ENCODE data around the gene FGR.
A peak's percentile ranks its signal among the peaks of the same experiment; 100 is the strongest.
"Not testable (repeated sequence)": the region's sequence is repeated elsewhere in the genome, so short reads cannot be mapped to it uniquely, and the experiment has no call there.

Gene FGR

DNA sequence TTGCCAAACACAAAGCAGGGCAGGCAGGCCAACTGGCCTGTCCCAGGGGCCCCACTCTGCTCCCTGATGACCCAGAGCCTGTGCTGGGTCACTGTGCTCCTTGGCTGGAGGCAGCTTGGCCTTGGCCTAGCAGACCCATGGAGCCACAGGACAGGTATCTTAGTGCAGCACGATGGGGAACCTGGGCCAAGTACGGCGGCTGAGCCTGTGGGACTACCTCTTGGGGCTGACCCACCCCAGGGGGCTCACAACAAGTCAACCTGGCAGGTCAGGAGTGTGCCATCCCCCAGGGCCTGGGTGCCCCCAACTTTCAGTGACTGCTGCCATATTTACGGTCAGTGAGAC lies 10.1 kb upstream of the FGR start:
- Histone ChIP-seq H3K9me3 (ENCODE audit: severe bottlenecking) (no peaks in the 10 kb centered on the region), H3K27me3 (ENCODE audit: insufficient read depth, poor library complexity, severe bottlenecking) (no peaks in the 10 kb centered on the region), H3K4me1 (ENCODE audit: insufficient read depth, poor library complexity, severe bottlenecking) (no peaks in the 10 kb centered on the region), H3K27ac (ENCODE audit: poor library complexity, severe bottlenecking) (no peak overlapping the region), H3K4me3 (ENCODE audit: severe bottlenecking) (no peak overlapping the region), H3K36me3 (ENCODE audit: low read depth) (no peaks in the 10 kb centered on the region)
- no peak for DNase-seq (ENCODE audit: low spot score)
- no peak for ATAC-seq (ENCODE audit: low read depth)
- TF ChIP-seq, protein P1, sequence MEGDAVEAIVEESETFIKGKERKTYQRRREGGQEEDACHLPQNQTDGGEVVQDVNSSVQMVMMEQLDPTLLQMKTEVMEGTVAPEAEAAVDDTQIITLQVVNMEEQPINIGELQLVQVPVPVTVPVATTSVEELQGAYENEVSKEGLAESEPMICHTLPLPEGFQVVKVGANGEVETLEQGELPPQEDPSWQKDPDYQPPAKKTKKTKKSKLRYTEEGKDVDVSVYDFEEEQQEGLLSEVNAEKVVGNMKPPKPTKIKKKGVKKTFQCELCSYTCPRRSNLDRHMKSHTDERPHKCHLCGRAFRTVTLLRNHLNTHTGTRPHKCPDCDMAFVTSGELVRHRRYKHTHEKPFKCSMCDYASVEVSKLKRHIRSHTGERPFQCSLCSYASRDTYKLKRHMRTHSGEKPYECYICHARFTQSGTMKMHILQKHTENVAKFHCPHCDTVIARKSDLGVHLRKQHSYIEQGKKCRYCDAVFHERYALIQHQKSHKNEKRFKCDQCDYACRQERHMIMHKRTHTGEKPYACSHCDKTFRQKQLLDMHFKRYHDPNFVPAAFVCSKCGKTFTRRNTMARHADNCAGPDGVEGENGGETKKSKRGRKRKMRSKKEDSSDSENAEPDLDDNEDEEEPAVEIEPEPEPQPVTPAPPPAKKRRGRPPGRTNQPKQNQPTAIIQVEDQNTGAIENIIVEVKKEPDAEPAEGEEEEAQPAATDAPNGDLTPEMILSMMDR (IDR thresholded peaks at IDR 0.05; ENCODE audit: poor library complexity, severe bottlenecking): no peak

DNA sequence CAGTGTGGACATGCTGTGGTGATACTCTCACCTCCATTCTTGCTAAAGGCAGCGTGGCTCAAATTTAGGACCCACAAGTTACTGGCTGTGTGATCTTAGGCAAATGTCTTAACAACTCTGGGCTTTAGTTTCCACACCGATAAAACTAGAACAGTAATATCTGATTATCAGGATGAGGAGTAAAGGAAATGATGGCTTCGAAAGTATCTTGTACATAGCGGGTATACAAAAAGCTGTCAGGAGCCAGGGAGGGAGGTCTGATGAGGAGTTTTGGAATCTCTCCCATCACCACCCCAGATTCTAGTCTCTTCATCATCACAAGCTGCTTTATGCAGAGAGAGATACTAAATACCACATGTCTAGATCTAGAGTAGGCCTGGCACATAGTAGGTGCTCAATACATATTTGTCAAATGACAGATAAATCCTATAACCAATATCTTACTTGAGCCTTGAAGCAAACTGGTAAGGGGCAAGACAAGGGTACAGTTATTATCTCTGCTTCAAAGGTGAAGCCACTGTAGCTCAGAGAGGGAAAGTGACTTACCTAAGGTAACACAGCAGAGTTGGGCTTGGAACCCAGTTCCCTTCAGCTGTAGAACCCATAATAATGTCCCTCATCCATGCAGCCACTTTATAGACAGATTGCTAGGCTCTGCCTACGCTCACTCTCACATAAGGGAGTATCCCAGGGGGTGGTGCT lies 9.5 kb upstream of the FGR start:
- Histone ChIP-seq H3K27me3 (ENCODE audit: insufficient read depth, poor library complexity, severe bottlenecking) (no peaks in the 10 kb centered on the region), H3K9me3 (ENCODE audit: severe bottlenecking) (no peaks in the 10 kb centered on the region), H3K4me1 (ENCODE audit: insufficient read depth, poor library complexity, severe bottlenecking) (no peaks in the 10 kb centered on the region), H3K36me3 (ENCODE audit: low read depth) (no peaks in the 10 kb centered on the region), H3K4me3 (ENCODE audit: severe bottlenecking) (no peak overlapping the region), H3K27ac (ENCODE audit: poor library complexity, severe bottlenecking) (no peak overlapping the region)
- DNase-seq (ENCODE audit: low spot score) (no peak), ATAC-seq (ENCODE audit: low read depth) (no peak)
- TF ChIP-seq, protein P1 (IDR thresholded peaks at IDR 0.05; ENCODE audit: poor library complexity, severe bottlenecking): no peak

DNA sequence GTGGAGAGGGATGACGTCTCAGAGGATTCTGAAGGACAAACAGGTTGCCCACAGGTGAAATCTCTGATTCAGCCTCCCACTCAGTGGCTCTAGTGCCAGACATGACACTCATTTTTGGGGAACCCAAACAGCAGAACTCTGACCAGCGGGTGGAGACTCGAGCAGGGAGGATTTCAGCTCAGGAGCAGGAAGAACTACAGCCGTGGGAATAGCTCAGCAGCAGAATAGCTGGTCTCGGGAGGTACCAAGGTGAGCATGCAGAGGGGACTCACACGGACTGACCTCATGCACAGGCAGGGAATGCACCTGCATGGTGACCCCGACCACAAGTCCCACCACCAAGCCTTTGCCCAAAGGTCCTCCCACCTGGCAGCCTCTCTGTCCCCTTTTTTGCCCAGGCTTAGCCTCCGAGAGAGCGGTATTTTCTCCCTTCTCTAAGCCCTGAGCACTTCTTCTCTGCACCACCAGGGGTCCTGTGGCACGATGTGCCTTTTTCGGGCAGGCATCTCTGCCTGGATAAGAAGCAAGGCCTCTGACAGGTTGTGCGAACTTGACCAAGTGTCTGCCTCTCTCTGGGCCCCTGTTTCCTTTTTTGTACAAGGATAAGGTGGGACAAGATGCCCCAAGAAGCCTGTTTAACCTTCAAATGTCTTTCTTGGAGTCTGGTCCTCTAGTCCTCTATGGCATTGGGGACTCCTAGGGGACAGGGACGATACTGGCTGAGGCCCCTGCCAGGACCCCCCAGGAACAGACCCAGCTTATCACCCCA lies 8.8 kb upstream of the FGR start:
- Histone ChIP-seq H3K36me3 (ENCODE audit: low read depth) (no peaks in the 10 kb centered on the region), H3K27me3 (ENCODE audit: insufficient read depth, poor library complexity, severe bottlenecking) (no peaks in the 10 kb centered on the region), H3K4me1 (ENCODE audit: insufficient read depth, poor library complexity, severe bottlenecking) (no peaks in the 10 kb centered on the region), H3K27ac (ENCODE audit: poor library complexity, severe bottlenecking) (no peak overlapping the region), H3K9me3 (ENCODE audit: severe bottlenecking) (no peaks in the 10 kb centered on the region), H3K4me3 (ENCODE audit: severe bottlenecking) (no peak overlapping the region)
- DNase-seq (ENCODE audit: low spot score) (no peak), ATAC-seq (ENCODE audit: low read depth) (peak; percentile 78)
- TF ChIP-seq, protein P1 (IDR thresholded peaks at IDR 0.05; ENCODE audit: poor library complexity, severe bottlenecking): peak; percentile 70

DNA sequence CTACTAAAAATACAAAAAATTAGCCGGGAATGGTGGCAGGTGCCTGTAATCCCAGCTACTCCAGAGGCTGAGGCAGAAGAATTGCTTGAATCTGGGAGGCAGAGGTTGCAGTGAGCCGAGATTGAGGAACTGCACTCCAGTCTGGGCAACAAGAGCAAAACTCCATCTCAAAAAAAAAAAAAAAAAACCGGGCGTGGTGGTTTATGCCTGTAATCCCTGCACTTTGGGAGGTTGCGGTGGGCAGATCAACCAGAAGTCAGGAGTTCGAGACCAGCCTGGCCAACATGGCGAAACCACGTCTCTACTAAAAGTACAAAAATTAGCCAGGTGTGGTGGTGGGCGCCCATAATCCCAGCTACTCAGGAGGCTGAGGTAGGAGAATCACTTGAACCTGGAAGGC lies 5.5 kb upstream of the FGR start:
- H3K27ac ChIP-seq (ENCODE audit: poor library complexity, severe bottlenecking); H3K36me3 ChIP-seq (ENCODE audit: low read depth); H3K9me3 ChIP-seq (ENCODE audit: severe bottlenecking); H3K4me3 ChIP-seq (ENCODE audit: severe bottlenecking); H3K4me1 ChIP-seq (ENCODE audit: insufficient read depth, poor library complexity, severe bottlenecking); DNase-seq (ENCODE audit: low spot score); H3K27me3 ChIP-seq (ENCODE audit: insufficient read depth, poor library complexity, severe bottlenecking); ATAC-seq (ENCODE audit: low read depth): not testable (repeated sequence)

DNA sequence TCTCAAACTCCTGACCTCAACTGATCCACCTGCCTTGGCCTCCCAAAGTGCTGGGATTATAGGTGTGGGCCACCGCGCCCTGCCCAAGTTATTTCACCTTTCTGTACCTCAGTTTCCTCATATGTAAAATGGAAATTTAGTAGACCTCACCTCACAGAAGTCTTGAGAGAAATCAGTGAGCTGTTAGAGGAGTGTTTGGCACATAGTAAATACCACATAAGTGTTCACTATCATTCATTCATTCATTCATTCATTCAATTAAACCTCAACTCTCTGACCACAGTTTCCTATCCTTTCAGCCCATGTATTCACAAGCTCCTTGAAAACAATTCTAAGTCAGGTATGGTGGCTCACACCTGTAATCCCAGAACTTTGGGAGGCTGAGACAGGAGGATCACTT lies 3.8 kb upstream of the FGR start:
- H3K36me3 ChIP-seq (ENCODE audit: low read depth): no peaks in the 10 kb centered on the region
- no peak for DNase-seq (ENCODE audit: low spot score)
- H3K27ac ChIP-seq (ENCODE audit: poor library complexity, severe bottlenecking): no peak overlapping the region
- ATAC-seq (ENCODE audit: low read depth): no peak
- TF ChIP-seq, protein P1 (IDR thresholded peaks at IDR 0.05; ENCODE audit: poor library complexity, severe bottlenecking): no peak
- no peak overlapping the region for H3K4me3 ChIP-seq (ENCODE audit: severe bottlenecking)
- H3K27me3 ChIP-seq (ENCODE audit: insufficient read depth, poor library complexity, severe bottlenecking): peaks cover 8% of the 10 kb centered on the region
- no peaks in the 10 kb centered on the region for H3K9me3 ChIP-seq (ENCODE audit: severe bottlenecking)
- H3K4me1 ChIP-seq (ENCODE audit: insufficient read depth, poor library complexity, severe bottlenecking): no peaks in the 10 kb centered on the region

All from RWPE2 (cell line).